ENCODE results near the gene TRIP6. TPM values are rescaled to one million over a fixed set of nuclear protein-coding genes. Genes with fewer than 3 reads are reported as not detected.

The TRIP6 gene
- 100 to 1,000 TPM in 3 of 4 donors, 10 to 100 TPM in 1; 64.5 to 122 (median 109) TPM for total RNA-seq

GRCh38 chr7:100867040-100867775 lies at the start of gene TRIP6:
Gene TRIP6 (plus strand): TSS chr7:100867387. CDS start chr7:100867498, 111 bp downstream.
- no peaks in the 10 kb centered on the region for H3K27me3 ChIP-seq
- H3K4me3 ChIP-seq (replicated peaks in 1 of 3): peak within 1 kb of the TSS; percentile 72 to 100 (median 83)
- intact Hi-C loops (cut with DNase I): no loop called here
- TF ChIP-seq POLR2A (IDR thresholded peaks at IDR 0.05): peak; percentile 19 to 57
- no peak for TF ChIP-seq CTCF (IDR thresholded peaks at IDR 0.05)
- 0 to 1% methylated on average over 36 to 39 of the region's 42 CpGs for WGBS, 2 donors
- peaks cover 10 to 19% of the 10 kb centered on the region in 2 donors for H3K36me3 ChIP-seq
- DNase-seq: peak; percentile 93 to 94
- H3K27ac ChIP-seq: peak within 1 kb of the TSS; percentile 96 to 99 (median 96)
- H3K9me3 ChIP-seq: no peaks in the 10 kb centered on the region
- H3K4me1 ChIP-seq: peaks cover 14 to 26% of the 10 kb centered on the region in 2 donors

- Histone ChIP-seq H3K27me3 (no peaks in the 10 kb centered on the region), H3K4me3 (replicated peaks in 1 of 3) (no peak overlapping the region), H3K9me3 (no peaks in the 10 kb centered on the region), H3K36me3 (peaks cover 31 to 37% of the 10 kb centered on the region in 2 donors), H3K27ac (no peak overlapping the region), H3K4me1 (no peaks in the 10 kb centered on the region)
- DNase-seq: no peak
- intact Hi-C loops (cut with DNase I): no loop called here
- TF ChIP-seq CTCF (IDR thresholded peaks at IDR 0.05) (no peak), POLR2A (IDR thresholded peaks at IDR 0.05) (no peak)
- 93 to 94% methylated on average over 9 of the region's 9 CpGs for WGBS, 2 donors
Observed at GRCh38 chr7:100818366-100818765, 48.8 kb upstream of the TRIP6 start.

GRCh38 chr7:100818825-100819224 lies 48.4 kb upstream of the TRIP6 start:
- Histone ChIP-seq H3K4me1 (no peaks in the 10 kb centered on the region), H3K36me3 (peaks cover 31 to 33% of the 10 kb centered on the region in 2 donors), H3K4me3 (replicated peaks in 1 of 3) (no peak overlapping the region), H3K27me3 (no peaks in the 10 kb centered on the region), H3K27ac (no peak overlapping the region), H3K9me3 (no peaks in the 10 kb centered on the region)
- DNase-seq: no peak
- WGBS, 2 donors: 89 to 91% methylated on average over 6 of the region's 6 CpGs
- intact Hi-C loops (cut with DNase I): no loop called here
- no peak for TF ChIP-seq POLR2A (IDR thresholded peaks at IDR 0.05)
- no peak for TF ChIP-seq CTCF (IDR thresholded peaks at IDR 0.05)

- Histone ChIP-seq H3K27me3 (no peaks in the 10 kb centered on the region), H3K27ac (no peak overlapping the region), H3K4me1 (no peaks in the 10 kb centered on the region), H3K36me3 (peaks cover 28 to 31% of the 10 kb centered on the region in 2 donors), H3K4me3 (replicated peaks in 1 of 3) (no peak overlapping the region), H3K9me3 (no peaks in the 10 kb centered on the region)
- 93 to 96% methylated on average over 11 to 20 of the region's 23 CpGs for WGBS, 2 donors
- intact Hi-C loops (cut with DNase I): no loop called here
- TF ChIP-seq POLR2A (IDR thresholded peaks at IDR 0.05): no peak
- no peak for TF ChIP-seq CTCF (IDR thresholded peaks at IDR 0.05)
- DNase-seq: no peak
Observed at GRCh38 chr7:100819586-100819985, 47.6 kb upstream of the TRIP6 start.
